ENCODE data around the gene LRMDA.

GRCh38 chr10:76298329-76298728, 866.9 kb downstream of the LRMDA start:
- TF ChIP-seq CTCF (IDR thresholded peaks at IDR 0.05) (no peak), POLR2A (IDR thresholded peaks at IDR 0.05) (no peak)

Data from adrenal gland (tissue), 5 donors.